AG04450 (cell line): ENCODE results near the gene SYCE3. TPM values are rescaled to one million over a fixed set of nuclear protein-coding genes. Genes with fewer than 3 reads are reported as not detected.
A peak's percentile ranks its signal among the peaks of the same experiment; 100 is the strongest.

Experiments
- CTCF ChIA-PET: fragments of 300-600, 350-600 bp; formaldehyde crosslinking; extraction: SDS; loops from one replicate; lab custom pipeline; 2022; ENCODE audit warnings: antibody characterized with exemption, inconsistent platforms; lab: Charles Lee
- POLR2A ChIA-PET: fragments of 350-600 bp; formaldehyde crosslinking; extraction: SDS; loops from one replicate; lab custom pipeline; 2021; ENCODE audit warnings: antibody characterized with exemption, inconsistent platforms; lab: Yijun Ruan, JAX
- DNase-seq: peaks from one replicate; pipeline ENCODE4 v3.0.0-alpha.2; 2011; ENCODE audit warnings: low read depth, low spot score
- H3K27ac ChIP-seq: one replicate; pipeline ENCODE4 v1.5.1; 2012; ENCODE audit warnings: low read depth, low read length, control low read depth
- H3K27me3 ChIP-seq: one replicate; pipeline ENCODE4 v1.6.0; 2012; ENCODE audit warnings: low read length; ENCODE audit not compliant: control insufficient read depth, insufficient read depth
- H3K4me3 ChIP-seq: 2 replicates; pipeline ENCODE4 v1.5.1; 2011; ENCODE audit warnings: mild to moderate bottlenecking, low read depth, low read length, control low read depth
- H3K9me3 ChIP-seq: 2 replicates; pipeline ENCODE4 v1.5.1; 2012; ENCODE audit warnings: low read length; ENCODE audit not compliant: control insufficient read depth, insufficient read depth
- CTCF ChIP-seq: IDR thresholded peaks from 2 replicates; pipeline ENCODE4 v1.5.1; 2011; ENCODE audit warnings: low read depth, low read length, control low read depth, inconsistent platforms
- polyA plus RNA-seq: library from polyadenylated mRNA; depleted of rRNA; stranded (reverse); fragments of >200 nt; gene quantifications from 2 replicates; pipeline ENCODE4 v1.2.3, GENCODE V29; 2011

Gene SYCE3
- polyA plus RNA-seq, 1 experiment: not detected

DNA sequence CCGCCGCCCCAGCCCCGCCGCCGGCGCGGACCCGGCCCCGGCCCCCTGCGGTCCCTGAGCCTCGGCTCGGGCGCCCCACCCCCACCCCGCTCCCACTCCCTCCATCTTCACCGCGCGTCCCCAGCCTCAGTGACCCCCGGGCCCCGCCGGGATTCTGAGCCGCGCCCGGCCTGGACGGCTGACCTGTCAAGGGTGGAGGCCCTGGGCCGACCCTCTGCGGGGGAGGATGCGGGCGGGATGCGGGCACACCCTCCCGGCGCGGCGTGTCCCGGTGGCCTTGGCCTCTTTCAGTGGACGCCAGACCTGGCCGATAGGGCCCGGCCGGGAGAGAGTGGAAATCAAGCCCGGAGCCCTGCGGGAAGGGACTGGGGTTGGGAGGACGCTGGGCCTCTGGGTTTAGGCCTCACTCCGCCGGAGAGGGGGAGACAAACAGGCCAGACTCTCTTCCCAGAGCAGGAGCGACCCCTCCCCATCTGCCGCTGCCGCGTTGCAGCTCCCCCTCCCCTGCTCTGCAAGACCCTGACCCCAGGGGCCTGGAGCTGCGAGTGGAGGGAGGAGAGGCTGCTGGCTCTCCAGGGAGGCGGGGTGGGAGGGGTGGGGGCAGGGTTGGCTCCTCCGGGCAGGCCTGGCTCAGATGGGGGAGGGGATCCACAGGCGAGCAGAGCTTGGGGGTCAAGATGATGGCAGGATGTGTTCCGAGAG, 38.4 kb upstream of the SYCE3 start:
- no peak for TF ChIP-seq CTCF
- POLR2A ChIA-PET: no interaction called here
- Histone ChIP-seq H3K27me3 (peaks cover 54% of the 10 kb centered on the region), H3K27ac (no peak overlapping the region), H3K4me3 (no peak overlapping the region), H3K9me3 (no peaks in the 10 kb centered on the region; the same call in 1 of the 2 replicates)
- CTCF ChIA-PET: no interaction called here
- DNase-seq: no peak

DNA sequence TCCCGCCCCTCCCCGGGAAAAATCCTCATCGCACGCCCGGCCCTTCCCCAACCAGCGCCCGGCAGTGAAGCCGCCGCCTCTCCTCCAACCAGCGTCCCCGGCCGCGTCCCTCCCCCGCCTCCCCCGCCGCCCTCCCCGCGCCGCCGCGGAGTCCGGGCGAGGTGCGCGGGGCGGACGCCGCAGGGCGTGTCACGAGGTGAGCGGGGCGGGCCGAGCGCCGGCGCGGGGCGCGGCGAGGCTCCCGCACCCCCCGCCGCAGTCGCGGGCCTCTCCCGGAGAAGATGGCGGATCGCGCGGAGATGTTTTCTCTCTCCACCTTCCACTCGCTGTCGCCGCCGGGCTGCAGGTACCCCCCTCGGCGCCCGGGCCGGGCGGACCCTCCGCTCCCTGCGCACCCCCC, 37.8 kb upstream of the SYCE3 start, which contains the start of gene MAPK8IP2:
Gene MAPK8IP2 (plus strand): TSS at position 256 of the 400 bp plus-strand sequence. CDS start 26 bp downstream, at position 282.
- Histone ChIP-seq H3K27ac (no peak within 1 kb of the TSS), H3K9me3 (no peaks in the 10 kb centered on the region; the same call in 1 of the 2 replicates), H3K4me3 (peak within 1 kb of the TSS; percentile 22; the same call in 1 of the 2 replicates), H3K27me3 (peaks cover 51% of the 10 kb centered on the region)
- no peak for TF ChIP-seq CTCF
- no peak for DNase-seq
- POLR2A ChIA-PET: no interaction called here
- CTCF ChIA-PET: no interaction called here

GRCh38 chr22:50599816-50600455, 37.2 kb upstream of the SYCE3 start:
- H3K27me3 ChIP-seq: peaks cover 47% of the 10 kb centered on the region
- H3K4me3 ChIP-seq: 0 out of 2 replicates have a peak overlapping the region, but pooled peaks have one; percentile 2
- no peaks in the 10 kb centered on the region; the same call in 1 of the 2 replicates for H3K9me3 ChIP-seq
- H3K27ac ChIP-seq: no peak overlapping the region
- ChIA-PET CTCF (no interaction called here), POLR2A (interaction anchor here (0.6 kb wide), 1 partner anchor 74 kb away, joined by 3 read pairs; the partner anchor contains the start of gene SCO2)
- DNase-seq: no peak
- TF ChIP-seq CTCF: no peak

- Histone ChIP-seq H3K9me3 (no peaks in the 10 kb centered on the region; the same call in 1 of the 2 replicates), H3K27me3 (peaks cover 33% of the 10 kb centered on the region), H3K4me3 (no peak overlapping the region), H3K27ac (no peak overlapping the region)
- POLR2A ChIA-PET: no interaction called here
- DNase-seq: no peak
- TF ChIP-seq CTCF: no peak
- CTCF ChIA-PET: interaction anchor here (1.3 kb wide), 1 partner anchor 71 kb away, joined by 3 read pairs; the partner anchor contains the start of gene SCO2
These were observed 34.4 kb upstream of the SYCE3 start for GRCh38 chr22:50597097-50597496.

GRCh38 chr22:50595189-50595588, 32.5 kb upstream of the SYCE3 start:
- no peak overlapping the region for H3K4me3 ChIP-seq
- DNase-seq: no peak
- no peaks in the 10 kb centered on the region; the same call in 1 of the 2 replicates for H3K9me3 ChIP-seq
- POLR2A ChIA-PET: no interaction called here
- TF ChIP-seq CTCF: no peak
- CTCF ChIA-PET: no interaction called here
- no peak overlapping the region for H3K27ac ChIP-seq
- H3K27me3 ChIP-seq: peaks cover 23% of the 10 kb centered on the region
